ENCODE data around the gene TBP.

Gene TBP

GRCh38 chr6:170535004-170535403 is 19.2 kb upstream of the TBP start:
- DNase-seq (ENCODE audit: low spot score), result no peak

- no peak for DNase-seq (ENCODE audit: low spot score)
These were observed 17.5 kb upstream of the TBP start for GRCh38 chr6:170536671-170537070.

- no peak for DNase-seq (ENCODE audit: low spot score)
These were observed 16.8 kb upstream of the TBP start for GRCh38 chr6:170537329-170537728.

GRCh38 chr6:170542031-170542719 is 12.0 kb upstream of the TBP start:
- no peak for DNase-seq (ENCODE audit: low spot score)

- no peak for DNase-seq (ENCODE audit: low spot score)
These were observed 8.8 kb upstream of the TBP start for GRCh38 chr6:170545405-170545804.

- DNase-seq (ENCODE audit: low spot score), result peak; percentile 84
These were observed 1.2 kb upstream of the TBP start, which contains the start of gene PSMB1 for GRCh38 chr6:170552765-170553533. Gene PSMB1 (minus strand): TSS chr6:170553307. CDS start chr6:170553242, 65 bp downstream.

GRCh38 chr6:170553534-170554012 is 596 bp upstream of the TBP start:
- peak; percentile 31 for DNase-seq (ENCODE audit: low spot score)

- no peak for DNase-seq (ENCODE audit: low spot score)
These were observed 598 bp downstream of the TBP start for GRCh38 chr6:170554796-170555137.

- DNase-seq (ENCODE audit: low spot score), result no peak
These were observed 1.1 kb downstream of the TBP start for GRCh38 chr6:170555305-170555704.

- DNase-seq (ENCODE audit: low spot score), result no peak
These were observed 7.4 kb downstream of the TBP start for GRCh38 chr6:170561555-170561954.

GRCh38 chr6:170564936-170565530 is 10.9 kb downstream of the TBP start:
- DNase-seq (ENCODE audit: low spot score), result no peak

GRCh38 chr6:170572704-170573466 is 18.7 kb downstream of the TBP start:
- DNase-seq (ENCODE audit: low spot score), result no peak

- no peak for DNase-seq (ENCODE audit: low spot score)
These were observed 21.1 kb downstream of the TBP start for GRCh38 chr6:170575250-170575649.

GRCh38 chr6:170578909-170579308 is 24.7 kb downstream of the TBP start:
- no peak for DNase-seq (ENCODE audit: low spot score)

- DNase-seq (ENCODE audit: low spot score), result no peak
These were observed 29.6 kb downstream of the TBP start for GRCh38 chr6:170583756-170584180.

GRCh38 chr6:170584181-170584953 is 30.2 kb downstream of the TBP start, which contains the start of gene PDCD2:
Gene PDCD2 (minus strand): TSS chr6:170584637. CDS start chr6:170584581, 56 bp downstream.
- peak; percentile 89 for DNase-seq (ENCODE audit: low spot score)

GRCh38 chr6:170584954-170585498 is 30.9 kb downstream of the TBP start:
- no peak for DNase-seq (ENCODE audit: low spot score)

- no peak for DNase-seq (ENCODE audit: low spot score)
These were observed 36.6 kb downstream of the TBP start for GRCh38 chr6:170590725-170591124.

- DNase-seq (ENCODE audit: low spot score), result no peak
These were observed 42.3 kb downstream of the TBP start for GRCh38 chr6:170596426-170596825.

GRCh38 chr6:170597278-170597677 is 43.1 kb downstream of the TBP start:
- no peak for DNase-seq (ENCODE audit: low spot score)
